Pericardium fibroblast (primary cell): ENCODE measurements around the gene KDM4C. TPM values are rescaled to one million over a fixed set of nuclear protein-coding genes. Genes with fewer than 3 reads are reported as not detected.

Source experiments
- total RNA-seq: library from RNA; depleted of rRNA; stranded (reverse); fragments of >200 nt; gene quantifications from 2 replicates; pipeline ENCODE4 v1.2.3, GENCODE V29; 2015

Gene KDM4C
- 10.0 and 12.8 TPM in 2 replicates for total RNA-seq

GRCh38 chr9:6757456-6758247 lies at the start of gene KDM4C:
Gene KDM4C (plus strand): TSS chr9:6757973. CDS start chr9:6792989, 35,016 bp downstream.

Other genes with a start within 250 kb of the KDM4C start
- 0.51 and 3.5 TPM in 2 replicates for gene GLDC, start 112.2 kb upstream of the KDM4C start, total RNA-seq